ENCODE data around the gene NDUFB8.

DNA sequence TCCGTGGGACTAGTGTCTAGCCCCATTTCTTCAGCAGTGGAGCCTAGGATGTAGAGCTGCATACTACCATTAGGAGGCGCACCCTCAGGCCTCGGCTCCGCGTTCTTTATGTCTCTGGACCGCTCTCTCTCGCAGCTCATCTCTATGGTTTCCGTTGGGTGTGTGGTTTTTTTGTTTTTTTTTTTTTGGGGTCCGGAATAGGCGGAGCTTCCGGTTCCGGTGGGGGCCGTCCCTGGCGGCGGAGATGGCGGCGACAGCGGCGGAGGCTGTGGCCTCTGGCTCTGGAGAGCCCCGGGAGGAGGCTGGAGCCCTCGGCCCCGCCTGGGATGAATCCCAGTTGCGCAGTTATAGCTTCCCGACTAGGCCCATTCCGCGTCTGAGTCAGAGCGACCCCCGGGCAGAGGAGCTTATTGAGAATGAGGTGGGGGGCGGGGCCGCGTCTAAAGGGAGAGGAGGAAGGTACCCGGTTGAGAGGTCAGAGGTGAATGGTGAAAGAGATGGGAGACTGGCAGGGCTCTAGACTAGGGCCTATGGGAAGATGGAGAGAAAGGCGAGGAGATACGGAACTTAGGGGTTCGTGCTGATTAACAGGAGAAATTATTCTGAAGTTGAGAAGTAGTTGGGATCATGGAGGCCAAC lies 6.2 kb upstream of the NDUFB8 start, which contains the start of gene HIF1AN:
- TF ChIP-seq EZH2 (IDR thresholded peaks at IDR 0.05; ENCODE audit: borderline replicate concordance, low read depth, low read length, severe bottlenecking) = no peak
- TF ChIP-seq, protein P1, sequence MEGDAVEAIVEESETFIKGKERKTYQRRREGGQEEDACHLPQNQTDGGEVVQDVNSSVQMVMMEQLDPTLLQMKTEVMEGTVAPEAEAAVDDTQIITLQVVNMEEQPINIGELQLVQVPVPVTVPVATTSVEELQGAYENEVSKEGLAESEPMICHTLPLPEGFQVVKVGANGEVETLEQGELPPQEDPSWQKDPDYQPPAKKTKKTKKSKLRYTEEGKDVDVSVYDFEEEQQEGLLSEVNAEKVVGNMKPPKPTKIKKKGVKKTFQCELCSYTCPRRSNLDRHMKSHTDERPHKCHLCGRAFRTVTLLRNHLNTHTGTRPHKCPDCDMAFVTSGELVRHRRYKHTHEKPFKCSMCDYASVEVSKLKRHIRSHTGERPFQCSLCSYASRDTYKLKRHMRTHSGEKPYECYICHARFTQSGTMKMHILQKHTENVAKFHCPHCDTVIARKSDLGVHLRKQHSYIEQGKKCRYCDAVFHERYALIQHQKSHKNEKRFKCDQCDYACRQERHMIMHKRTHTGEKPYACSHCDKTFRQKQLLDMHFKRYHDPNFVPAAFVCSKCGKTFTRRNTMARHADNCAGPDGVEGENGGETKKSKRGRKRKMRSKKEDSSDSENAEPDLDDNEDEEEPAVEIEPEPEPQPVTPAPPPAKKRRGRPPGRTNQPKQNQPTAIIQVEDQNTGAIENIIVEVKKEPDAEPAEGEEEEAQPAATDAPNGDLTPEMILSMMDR (IDR thresholded peaks at IDR 0.05; ENCODE audit: borderline replicate concordance, extremely low read depth, low read length, poor library complexity, severe bottlenecking) = peak; percentile 97
